Smooth muscle cell (in vitro differentiated cells): ENCODE results near the gene IL1RAPL2. TPM values are rescaled to one million over a fixed set of nuclear protein-coding genes. Genes with fewer than 3 reads are reported as not detected.

Experiments
- DNase-seq: peaks from one replicate; lab custom pipeline; 2025; ENCODE audit not compliant: unreplicated experiment; lab: John Stamatoyannopoulos, UW
- H2AFZ ChIP-seq: fragments of 200-600 bp; sonication (generic); 2 replicates; pipeline ENCODE4 v1.6.0; 2016; ENCODE audit warnings: antibody characterized with exemption, low read depth, mild to moderate bottlenecking
- H3F3A ChIP-seq: fragments of 200-600 bp; sonication (generic); 2 replicates; pipeline ENCODE4 v1.6.0; 2017; ENCODE audit warnings: antibody characterized with exemption, low read depth
- H3K27ac ChIP-seq: fragments of 200-600 bp; sonication (generic); 2 replicates; pipeline ENCODE4 v1.5.1; 2016; ENCODE audit warnings: low read depth, mild to moderate bottlenecking
- H3K27me3 ChIP-seq: fragments of 200-600 bp; sonication (generic); 2 replicates; pipeline ENCODE4 v1.6.1; 2016; ENCODE audit warnings: low read depth, mild to moderate bottlenecking
- H3K36me3 ChIP-seq: fragments of 200-600 bp; sonication (generic); 2 replicates; pipeline ENCODE4 v1.5.1; 2016; ENCODE audit warnings: low read depth
- H3K4me1 ChIP-seq: fragments of 200-600 bp; sonication (generic); 2 replicates; pipeline ENCODE4 v1.5.1; 2016; ENCODE audit warnings: low read depth
- H3K4me2 ChIP-seq: fragments of 200-600 bp; sonication (generic); 2 replicates; pipeline ENCODE4 v1.6.0; 2016; ENCODE audit warnings: mild to moderate bottlenecking
- H3K4me3 ChIP-seq: fragments of 200-600 bp; sonication (generic); 2 replicates; pipeline ENCODE4 v1.5.1; 2016; ENCODE audit warnings: mild to moderate bottlenecking
- H3K79me2 ChIP-seq: fragments of 200-600 bp; sonication (generic); 2 replicates; pipeline ENCODE4 v1.6.0; 2016; ENCODE audit warnings: low read depth, mild to moderate bottlenecking
- H3K9ac ChIP-seq: fragments of 200-600 bp; sonication (generic); 2 replicates; pipeline ENCODE4 v1.6.0; 2016; ENCODE audit warnings: low read depth
- H3K9me3 ChIP-seq: fragments of 200-600 bp; sonication (generic); replicated peaks from 2 replicates; pipeline ENCODE4 v1.5.1; 2016; ENCODE audit warnings: low read depth
- H4K20me1 ChIP-seq: fragments of 200-600 bp; sonication (generic); 2 replicates; pipeline ENCODE4 v1.6.0; 2016; ENCODE audit warnings: low read depth
- CTCF ChIP-seq: fragments of 200-600 bp; sonication (generic); IDR thresholded peaks from 2 replicates; pipeline ENCODE4 v1.5.1; 2017; ENCODE audit warnings: borderline replicate concordance, mild to moderate bottlenecking, antibody characterized with exemption; ENCODE audit not compliant: insufficient read depth, poor library complexity, severe bottlenecking
- WGBS: methylation state at CpG from one replicate; pipeline ENCODE4 v1.1.7; 2016; ENCODE audit warnings: low lambda C conversion rate; 5-methylcytosine and 5-hydroxymethylcytosine counted together
- polyA plus RNA-seq: library from polyadenylated mRNA; unstranded; fragments of >200 nt; fragmentation: Nextera tagmentation; extraction: Ambion mirVana; gene quantifications from 2 replicates; pipeline ENCODE4 v1.2.1, GENCODE V29; 2016
- total RNA-seq: library from RNA; depleted of rRNA; stranded (reverse); fragments of >200 nt; gene quantifications from 2 replicates; pipeline ENCODE4 v1.2.3, GENCODE V29; 2014

The IL1RAPL2 gene
- total and polyA plus RNA-seq, 2 experiments from 2014 or later = not detected

GRCh38 chrX:105700331-105700730 lies 1134.3 kb downstream of the IL1RAPL2 start:
- no peak for TF ChIP-seq CTCF
- Histone ChIP-seq H3K4me1 (no peaks in the 10 kb centered on the region), H3K27ac (no peak overlapping the region), H3K9me3 (no peaks in the 10 kb centered on the region), H3K4me2 (no peak overlapping the region), H3K36me3 (no peaks in the 10 kb centered on the region), H3F3A (no peaks in the 10 kb centered on the region), H3K79me2 (no peaks in the 10 kb centered on the region), H3K27me3 (no peaks in the 10 kb centered on the region), H3K9ac (no peak overlapping the region), H4K20me1 (no peaks in the 10 kb centered on the region), H3K4me3 (no peak overlapping the region), H2AFZ (no peak overlapping the region)
- WGBS = 54% methylated on average over 1 of the region's 1 CpG
- DNase-seq = no peak

GRCh38 chrX:105701310-105702052 lies 1135.5 kb downstream of the IL1RAPL2 start:
- H3K4me1 ChIP-seq = no peaks in the 10 kb centered on the region
- H2AFZ ChIP-seq = no peak overlapping the region
- H3K27me3 ChIP-seq = no peaks in the 10 kb centered on the region
- H3K27ac ChIP-seq = no peak overlapping the region
- H3K79me2 ChIP-seq = no peaks in the 10 kb centered on the region
- H3K36me3 ChIP-seq = no peaks in the 10 kb centered on the region
- WGBS = 62% methylated on average over 3 of the region's 3 CpGs
- H3K9ac ChIP-seq = no peak overlapping the region
- H4K20me1 ChIP-seq = no peaks in the 10 kb centered on the region
- no peak overlapping the region for H3K4me2 ChIP-seq
- no peak overlapping the region for H3K4me3 ChIP-seq
- TF ChIP-seq CTCF = peak; percentile 33
- no peak for DNase-seq
- H3K9me3 ChIP-seq = no peaks in the 10 kb centered on the region
- H3F3A ChIP-seq = no peaks in the 10 kb centered on the region

- H4K20me1 ChIP-seq = no peaks in the 10 kb centered on the region
- no peak overlapping the region for H2AFZ ChIP-seq
- no peak overlapping the region for H3K27ac ChIP-seq
- H3K4me1 ChIP-seq = no peaks in the 10 kb centered on the region
- no peak overlapping the region for H3K9ac ChIP-seq
- DNase-seq = no peak
- H3K4me3 ChIP-seq = no peak overlapping the region
- H3K4me2 ChIP-seq = no peak overlapping the region
- H3K36me3 ChIP-seq = no peaks in the 10 kb centered on the region
- no peak for TF ChIP-seq CTCF
- no peaks in the 10 kb centered on the region for H3K9me3 ChIP-seq
- H3K27me3 ChIP-seq = no peaks in the 10 kb centered on the region
- no peaks in the 10 kb centered on the region for H3F3A ChIP-seq
- no peaks in the 10 kb centered on the region for H3K79me2 ChIP-seq
- 75% methylated on average over 2 of the region's 2 CpGs for WGBS
These were observed 1137.9 kb downstream of the IL1RAPL2 start for GRCh38 chrX:105703876-105704275.

- no peak overlapping the region for H3K4me3 ChIP-seq
- no peaks in the 10 kb centered on the region for H3K27me3 ChIP-seq
- H3K4me2 ChIP-seq = no peak overlapping the region
- no peaks in the 10 kb centered on the region for H3K4me1 ChIP-seq
- no peak overlapping the region for H3K27ac ChIP-seq
- no peaks in the 10 kb centered on the region for H3K79me2 ChIP-seq
- no peak for TF ChIP-seq CTCF
- 93% methylated on average over 1 of the region's 1 CpG for WGBS
- H3K36me3 ChIP-seq = no peaks in the 10 kb centered on the region
- H3K9me3 ChIP-seq = no peaks in the 10 kb centered on the region
- no peak for DNase-seq
- H3F3A ChIP-seq = no peaks in the 10 kb centered on the region
- no peak overlapping the region for H2AFZ ChIP-seq
- no peaks in the 10 kb centered on the region for H4K20me1 ChIP-seq
- H3K9ac ChIP-seq = no peak overlapping the region
These were observed 1140.0 kb downstream of the IL1RAPL2 start for GRCh38 chrX:105706041-105706440.
